Effector CD8-positive, alpha-beta T cell (primary cell): ENCODE data around the gene MET.

Source experiments
- DNase-seq: peaks from one replicate; lab custom pipeline; 2025; lab: John Stamatoyannopoulos, UW

MET gene

DNA sequence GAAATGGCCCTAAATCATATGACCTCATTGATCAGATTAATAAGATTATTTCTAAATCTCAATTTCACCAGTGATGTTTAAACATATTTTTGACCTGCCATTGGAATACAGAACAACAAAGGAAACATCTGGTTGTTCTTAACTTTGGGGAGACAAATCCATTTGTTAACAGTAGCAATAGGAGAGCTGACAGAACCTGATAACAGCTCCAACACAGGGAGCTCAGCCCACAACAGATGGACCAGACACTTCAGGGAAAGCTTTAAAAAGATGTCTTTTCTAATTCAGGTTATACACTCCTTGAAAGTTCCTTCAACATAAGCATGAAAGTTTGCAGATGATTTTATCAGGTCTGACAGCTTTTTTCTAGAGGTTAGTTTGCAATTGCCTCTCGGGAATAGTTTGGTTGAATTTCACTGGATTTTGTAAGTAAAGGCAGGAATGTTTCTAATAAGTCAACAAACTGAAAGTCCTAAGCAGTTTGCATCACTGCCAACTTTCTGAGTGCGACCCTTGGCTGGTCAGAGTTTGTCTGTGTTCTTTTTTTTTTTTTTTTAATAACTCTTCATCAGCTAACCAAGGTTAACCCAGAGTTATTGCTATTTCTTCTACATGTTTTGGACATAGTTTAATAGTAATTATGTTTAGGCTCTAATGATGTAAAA is 6.5 kb upstream of the MET start:
- DNase-seq = no peak

DNA sequence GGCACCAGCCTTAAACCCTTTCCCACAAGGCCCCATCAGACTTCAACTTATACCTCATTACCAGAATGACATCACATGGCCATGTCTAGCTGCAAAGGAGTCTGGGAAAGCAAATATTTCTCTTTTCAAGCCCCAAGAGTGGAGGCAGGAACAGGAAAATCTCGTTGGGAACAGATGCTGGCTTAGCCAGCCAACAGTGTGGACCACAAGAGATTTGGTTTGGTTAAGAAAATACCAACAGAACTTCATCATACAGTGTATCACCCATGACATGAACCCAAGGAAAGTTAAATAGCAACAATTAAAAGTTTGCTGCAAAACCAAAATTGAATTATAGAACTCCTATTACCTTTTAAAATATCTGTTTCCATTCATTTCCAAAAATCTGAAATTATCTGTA is 2.2 kb upstream of the MET start:
- no peak for DNase-seq

DNA sequence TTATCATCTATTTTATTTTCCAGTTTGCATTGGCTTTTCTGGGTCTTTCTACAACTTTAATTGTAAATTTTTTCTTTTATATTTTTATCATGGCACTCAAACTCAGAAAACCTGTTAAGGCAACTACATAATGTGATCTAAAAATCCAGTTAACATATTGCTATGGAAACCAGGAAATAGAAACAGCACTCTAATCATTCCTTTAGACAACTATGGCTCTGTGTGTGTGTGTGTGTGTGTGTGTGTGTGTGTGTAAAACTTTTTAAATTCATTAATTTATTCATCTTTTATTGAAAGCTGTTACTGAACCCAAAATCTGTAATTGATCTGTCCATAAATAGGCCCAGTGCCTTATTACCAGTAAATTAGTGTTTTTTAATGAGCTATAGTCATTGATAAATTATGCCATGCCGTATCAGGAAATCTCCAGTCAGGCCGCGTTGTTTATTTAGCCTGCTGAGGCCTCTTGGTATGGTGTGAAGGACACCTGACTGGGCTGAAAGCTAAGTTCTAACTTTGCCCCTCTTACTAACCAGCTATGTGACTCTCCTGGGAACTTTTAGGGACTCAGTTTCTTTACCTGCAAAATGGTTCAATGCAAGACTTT is 1.5 kb upstream of the MET start:
- DNase-seq = no peak

DNA sequence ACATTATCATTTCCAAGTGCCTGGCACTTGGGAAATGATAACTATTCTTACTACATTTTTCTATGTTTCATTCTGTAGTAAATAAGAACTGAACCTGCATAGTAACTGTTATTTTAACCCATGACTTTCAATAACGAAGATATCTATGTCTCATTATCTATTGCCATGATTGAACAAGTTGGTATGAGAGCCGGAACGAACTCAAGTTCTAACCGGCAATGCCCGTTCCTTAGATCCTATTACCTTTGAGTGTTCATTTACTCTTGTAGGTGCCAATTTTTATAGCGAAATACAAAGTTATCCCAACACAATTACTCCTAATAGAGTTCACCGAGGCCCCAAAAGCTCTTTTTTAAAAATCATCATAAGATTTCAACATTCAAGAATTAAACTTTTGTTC is 885 bp upstream of the MET start:
- no peak for DNase-seq

DNA sequence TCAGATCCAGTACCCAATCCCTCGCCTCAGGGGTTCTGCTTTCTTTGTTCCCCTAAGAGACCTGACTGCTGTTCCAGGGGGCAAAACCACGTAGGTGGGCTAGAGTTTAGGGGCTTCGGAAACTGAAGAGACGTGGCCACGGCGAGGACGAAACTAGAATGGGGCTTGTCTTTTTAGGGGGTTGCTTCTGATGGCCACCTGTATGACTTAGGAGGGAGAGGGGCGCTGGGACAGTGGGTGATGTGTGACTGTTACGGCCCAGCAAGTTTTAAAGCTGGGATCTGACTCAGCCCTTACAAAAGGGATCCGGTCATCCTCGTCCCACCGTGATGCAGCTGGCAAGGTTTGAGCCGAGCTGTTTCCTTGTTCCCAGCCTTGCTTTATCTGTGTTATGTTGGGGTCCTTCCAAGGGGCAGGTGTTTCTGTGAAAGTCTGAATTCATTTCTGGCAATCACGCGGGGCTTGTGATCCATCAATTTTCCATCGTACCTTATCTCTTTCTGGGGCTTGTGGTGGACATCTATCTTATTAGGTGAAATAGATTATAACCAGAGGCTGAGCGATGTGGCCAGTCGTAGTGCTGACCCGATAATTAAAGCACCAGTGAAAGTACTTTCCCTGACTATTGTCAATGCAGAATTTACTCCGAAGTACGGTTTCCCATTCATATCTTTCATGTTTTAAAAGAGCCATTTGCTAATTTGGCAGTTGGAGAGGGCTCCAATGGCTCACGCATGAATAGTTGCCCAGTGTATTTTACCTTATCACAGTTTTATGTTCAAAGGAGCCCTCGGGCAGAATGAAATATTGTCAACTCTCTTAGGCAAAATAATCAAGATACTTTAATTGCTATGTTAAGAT is 830 bp downstream of the MET start:
- no peak for DNase-seq

DNA sequence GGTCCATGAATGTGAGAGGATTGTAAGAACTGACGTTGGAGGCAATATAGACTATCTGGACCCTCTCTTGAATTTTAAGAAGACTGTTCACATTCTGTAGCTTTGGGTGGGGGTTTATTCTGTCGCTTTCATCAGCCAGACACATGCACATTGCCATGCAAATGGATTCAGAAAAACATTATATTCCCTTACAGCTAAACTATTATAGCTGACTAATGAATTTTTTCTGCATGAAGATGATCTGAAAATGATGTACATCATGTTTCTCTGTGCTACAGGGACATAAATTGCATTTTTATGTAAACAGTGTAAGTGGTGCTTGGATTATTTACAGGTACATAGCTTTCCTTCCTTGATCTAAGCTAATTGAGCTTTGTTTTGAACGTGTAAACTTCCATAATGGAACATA is 1.5 kb downstream of the MET start:
- DNase-seq = no peak

DNA sequence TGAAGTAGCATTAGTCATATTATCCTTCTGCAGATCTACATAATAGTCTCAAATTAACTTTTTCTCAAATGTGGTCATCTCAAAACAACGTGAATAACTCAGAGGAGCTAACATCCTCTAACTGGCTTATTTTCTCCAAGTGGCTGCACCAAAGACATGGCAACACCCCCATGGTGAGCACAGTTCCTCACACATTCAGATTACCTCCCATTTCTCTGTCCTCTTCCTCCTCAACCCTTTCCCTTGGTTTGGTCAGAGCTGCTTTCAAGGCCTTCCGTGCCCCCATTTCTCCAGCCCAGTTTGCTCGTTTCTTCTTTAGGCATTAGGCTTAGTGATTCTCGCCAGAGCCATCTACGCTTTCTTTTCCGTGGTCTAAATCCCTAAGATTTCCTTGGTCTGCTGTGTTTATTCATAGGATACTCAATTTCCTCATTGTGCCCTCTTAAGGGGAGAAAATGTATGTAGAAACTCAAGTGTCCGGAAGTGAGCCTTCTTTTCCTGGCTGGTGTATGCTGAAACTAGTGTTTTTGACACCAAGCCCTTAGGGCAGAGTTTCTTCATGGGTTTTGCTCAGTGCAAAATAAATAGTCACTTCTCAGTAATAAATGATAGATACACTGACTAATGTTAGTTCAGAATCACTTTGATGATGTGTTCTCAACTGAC is 2.6 kb downstream of the MET start:
- no peak for DNase-seq

DNA sequence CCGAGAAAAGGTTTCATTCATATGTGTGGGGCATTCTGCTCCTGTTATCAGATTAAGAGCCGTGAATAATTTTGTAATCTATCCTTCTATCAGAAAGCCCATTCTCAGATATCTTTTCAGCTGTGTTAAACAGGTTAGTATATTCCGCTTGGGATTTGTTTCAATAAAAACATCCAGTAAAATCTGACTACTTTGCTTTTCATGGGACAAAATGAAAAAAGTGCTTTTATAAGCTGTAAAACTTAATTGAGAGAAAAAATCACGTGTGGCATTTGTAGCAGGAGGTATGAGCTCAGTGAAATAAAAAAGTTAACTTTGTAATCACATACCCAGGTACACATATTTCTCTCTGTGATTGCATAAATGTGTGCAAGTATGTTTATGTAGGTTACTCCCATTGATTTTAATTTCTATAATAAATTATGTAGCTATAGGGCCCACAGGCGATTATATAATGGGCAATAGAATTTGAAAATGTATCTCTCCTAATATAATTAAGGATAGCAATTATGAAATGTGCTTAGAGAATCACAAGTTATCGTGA is 3.9 kb downstream of the MET start:
- DNase-seq = no peak

DNA sequence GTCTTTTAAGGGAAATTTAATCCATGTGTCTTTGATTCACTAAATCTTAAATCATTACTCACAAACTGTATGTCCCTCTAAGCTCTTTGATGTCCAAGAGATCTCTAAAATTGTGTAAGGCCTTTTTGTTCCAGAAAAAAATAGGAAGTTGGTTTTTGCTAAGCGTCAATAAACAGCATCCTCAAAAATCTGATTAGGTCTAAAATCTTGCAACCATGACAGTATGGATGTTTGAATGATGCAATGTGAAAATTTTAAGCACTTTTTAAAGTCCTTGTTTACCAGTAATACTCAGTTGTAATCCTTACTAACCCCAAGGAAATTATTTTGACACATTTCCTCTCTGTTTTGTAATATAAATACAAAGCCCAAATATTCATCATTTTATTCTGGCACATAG is 6.8 kb downstream of the MET start:
- no peak for DNase-seq

DNA sequence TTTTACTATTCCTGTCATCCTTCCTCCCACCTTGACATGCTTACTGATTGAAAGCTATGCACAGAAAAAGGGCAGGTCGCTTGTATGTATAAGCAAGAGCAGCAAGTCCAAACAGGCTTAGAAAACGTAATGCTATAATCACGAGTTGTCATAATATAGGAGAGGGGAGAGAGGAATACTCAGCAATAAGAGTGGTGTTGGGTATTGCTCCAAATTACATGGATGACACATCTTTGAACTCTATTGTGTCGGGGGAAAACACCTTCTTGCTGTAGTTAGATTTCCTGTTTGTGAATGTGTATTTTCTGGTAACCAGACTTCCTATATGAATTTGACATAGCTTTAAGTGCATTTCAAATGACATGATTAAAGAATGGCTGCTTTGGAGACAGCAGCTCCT is 7.5 kb downstream of the MET start:
- DNase-seq = no peak

DNA sequence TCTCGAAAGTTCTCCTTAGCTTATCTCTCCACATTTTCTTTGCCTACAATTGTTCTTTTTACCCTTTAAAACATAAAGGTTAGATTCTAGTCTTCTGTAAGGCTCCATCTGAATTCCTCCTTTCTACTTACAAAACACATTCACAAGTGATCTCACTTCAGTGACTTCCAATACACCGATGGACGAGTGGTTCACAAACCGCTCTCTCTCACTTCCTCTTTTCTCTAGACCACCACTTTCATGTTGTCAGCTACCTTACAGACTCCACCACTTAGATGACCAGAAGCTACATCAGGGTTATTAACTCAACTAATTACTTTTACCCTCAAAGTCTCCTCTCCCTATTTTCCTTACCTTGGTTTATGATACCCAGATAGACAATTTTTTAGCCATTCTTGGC is 11.8 kb downstream of the MET start:
- no peak for DNase-seq

DNA sequence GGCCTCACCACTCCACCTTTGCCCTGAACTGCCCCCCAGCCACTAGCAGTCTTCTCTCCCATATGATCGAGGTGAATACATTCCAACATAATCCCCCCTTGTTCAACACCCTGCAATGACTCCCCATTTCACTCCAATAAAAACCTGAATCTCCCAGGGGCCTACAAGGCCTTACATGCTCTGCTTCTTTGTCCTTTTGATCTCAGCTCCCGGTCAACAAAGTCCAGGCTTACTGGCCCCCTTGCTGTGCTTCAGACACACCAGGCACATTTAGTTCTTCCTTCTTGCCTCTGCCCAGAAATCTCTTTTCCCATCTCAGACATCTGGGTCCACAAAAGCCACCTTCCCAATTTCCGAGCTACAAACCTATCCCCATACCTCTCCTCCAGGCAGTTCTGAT is 14.0 kb downstream of the MET start:
- DNase-seq = no peak

DNA sequence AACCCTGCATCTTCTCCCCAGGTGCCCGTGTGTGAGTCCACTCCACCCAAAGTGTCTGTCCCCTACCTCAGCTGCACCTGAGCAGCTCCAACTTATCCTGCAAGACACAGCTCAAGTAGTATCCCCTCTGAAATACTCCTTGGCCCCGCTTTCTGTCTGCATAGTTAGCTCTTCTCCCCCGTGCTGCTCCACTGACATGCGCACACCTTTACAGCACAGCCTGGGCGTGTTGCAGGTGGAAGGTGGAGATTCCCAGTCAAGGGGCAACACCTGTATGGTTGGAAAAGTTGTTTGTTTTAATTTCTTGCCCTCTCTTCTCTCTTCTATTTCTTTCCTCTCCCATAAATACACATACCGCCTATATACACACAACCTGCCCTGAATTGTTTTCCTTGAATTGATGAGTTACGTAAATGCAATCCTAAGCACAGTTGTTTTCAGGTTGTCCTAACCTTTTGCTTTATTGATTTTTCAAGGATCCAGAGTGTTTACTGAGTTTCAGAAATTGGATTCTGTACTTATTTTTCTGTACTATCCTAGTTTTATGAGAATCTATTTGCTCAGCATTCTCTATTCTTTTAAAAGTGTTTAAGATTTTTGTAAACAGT is 14.9 kb downstream of the MET start:
- DNase-seq = no peak

DNA sequence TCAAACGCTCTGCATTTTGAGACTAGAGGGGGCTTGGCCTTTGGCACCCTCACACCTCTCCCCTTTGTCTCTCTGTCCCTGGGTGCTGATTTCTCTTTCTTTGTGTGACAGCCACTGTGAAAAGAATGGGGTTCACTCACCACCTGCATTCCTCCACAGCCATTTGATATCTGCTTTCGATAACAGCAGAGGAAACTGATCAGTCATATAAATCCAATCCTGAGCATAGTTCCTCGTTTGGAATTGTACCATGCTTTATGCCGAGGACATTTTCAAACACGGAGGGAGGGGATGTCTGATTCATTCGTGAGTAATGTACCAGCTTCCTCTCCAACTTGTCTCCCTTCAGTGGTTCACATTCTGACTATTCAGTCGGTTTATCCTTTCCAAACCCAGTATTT is 15.8 kb downstream of the MET start:
- no peak for DNase-seq

DNA sequence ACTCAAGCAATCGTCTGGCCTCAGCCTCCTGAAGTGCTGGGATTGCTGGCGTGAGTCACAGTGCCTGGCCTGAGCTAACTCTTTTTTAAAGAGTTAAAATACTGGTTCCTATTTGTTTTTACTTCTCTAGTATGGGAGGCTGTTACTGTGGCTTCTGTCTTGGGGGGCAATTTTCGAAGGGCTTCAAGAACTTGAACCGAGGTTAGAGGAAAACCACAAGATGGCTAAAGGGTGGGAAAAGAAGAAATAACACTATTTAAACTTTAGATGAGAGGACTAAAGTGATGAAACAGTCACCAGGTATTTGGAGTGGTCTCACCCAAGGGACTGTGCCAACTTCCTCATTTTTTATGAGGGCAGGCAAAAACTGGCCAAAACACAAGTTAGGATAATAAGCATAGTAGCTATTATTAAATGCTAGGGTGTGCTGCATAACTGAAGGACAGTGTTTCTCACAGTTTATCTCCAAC is 17.8 kb downstream of the MET start:
- DNase-seq = no peak

DNA sequence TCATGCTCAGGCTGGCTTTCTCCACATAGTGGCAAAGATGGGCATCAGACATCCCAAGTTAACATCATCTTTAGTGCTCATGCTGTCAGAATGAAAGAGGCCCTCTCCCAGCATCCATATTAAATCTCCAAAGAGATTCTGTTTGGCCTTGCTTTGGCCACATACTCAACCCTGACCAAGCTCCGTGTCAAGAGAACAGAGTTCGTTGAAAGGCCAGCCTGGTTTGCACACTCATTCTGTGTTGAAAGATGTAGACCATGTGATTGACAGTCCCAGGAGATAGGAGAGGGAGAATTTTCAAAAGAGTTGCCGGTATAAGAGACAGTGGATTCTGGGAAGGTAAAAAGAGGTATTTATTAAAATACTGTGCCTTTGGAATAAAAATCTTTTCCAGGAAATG is 19.7 kb downstream of the MET start:
- no peak for DNase-seq

DNA sequence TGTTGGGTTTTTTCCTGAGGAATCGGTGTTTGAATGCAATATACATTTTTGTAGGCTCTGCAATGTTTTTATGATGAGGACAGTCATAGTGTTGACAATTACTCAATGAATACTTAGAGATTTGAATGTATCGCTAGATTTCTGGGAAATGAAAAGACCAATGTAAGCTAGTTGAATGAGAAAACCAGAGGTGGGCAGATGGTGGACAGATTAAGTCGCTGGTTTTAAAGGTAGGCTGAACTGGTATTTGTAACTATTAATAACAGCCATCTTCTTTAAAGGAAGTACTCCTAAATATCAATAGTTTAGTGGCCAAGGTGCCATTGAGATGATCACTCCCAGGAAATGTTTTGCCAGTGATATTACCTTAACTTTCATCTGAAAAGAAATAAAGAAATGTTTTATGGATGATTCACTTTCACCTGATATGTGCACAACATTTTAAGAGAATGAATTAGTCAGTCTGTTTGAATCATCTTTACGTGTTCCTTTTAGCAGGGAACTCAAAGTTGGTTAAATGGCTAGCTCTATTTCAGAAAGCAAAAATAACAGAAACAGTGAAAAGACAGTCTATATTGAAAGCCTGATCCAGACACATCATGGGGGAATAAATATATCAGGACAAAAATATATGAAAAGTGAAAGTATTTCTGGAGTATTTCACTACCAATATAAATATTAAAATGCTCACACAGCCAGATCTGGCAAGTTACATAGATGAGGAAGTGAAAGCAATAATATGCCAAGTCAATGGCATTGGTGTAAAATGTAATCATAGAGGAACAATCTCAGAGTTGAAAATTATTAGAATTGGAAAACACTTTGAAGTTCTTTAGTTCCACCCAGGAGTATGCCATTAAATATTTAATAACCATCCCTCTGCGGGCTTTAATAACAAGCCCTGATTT is 20.7 kb downstream of the MET start:
- DNase-seq = no peak

DNA sequence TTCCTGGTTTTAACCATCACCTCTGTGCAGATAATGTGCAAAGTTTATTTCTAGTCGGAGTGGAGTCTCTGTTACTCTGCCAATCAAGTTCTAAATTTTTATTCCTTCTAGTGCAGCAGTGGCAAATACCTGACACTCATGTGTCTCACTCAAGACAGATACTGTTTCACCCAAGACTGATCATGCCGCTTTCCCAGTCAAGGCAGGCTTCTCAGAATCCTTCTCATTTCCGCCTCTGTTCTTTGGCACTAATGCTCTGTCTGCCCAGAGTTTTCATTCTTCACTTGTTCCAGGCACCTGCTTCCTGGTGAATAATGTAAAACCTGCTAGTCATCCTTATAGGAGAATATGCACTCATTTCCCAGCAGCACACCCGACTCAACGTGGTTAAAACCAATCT is 24.7 kb downstream of the MET start:
- DNase-seq = no peak

DNA sequence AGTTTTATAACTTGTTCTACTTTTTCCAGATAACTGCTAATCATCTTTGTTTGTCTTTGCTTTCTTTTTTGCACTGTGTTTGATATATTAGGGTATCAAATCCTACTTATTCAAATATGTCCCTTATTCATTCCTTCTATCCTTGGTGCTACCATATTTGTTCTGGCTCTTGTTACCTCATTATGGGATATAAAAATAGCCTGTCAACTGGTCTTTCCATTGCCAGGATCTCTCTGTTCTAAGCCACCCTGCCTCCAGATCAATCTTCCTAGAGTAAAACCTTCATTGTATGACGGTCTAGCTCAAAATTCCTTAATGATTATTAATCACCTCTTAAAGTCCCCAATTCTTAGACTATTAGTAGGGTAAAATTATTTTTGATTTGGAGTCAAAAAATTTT is 25.2 kb downstream of the MET start:
- no peak for DNase-seq

DNA sequence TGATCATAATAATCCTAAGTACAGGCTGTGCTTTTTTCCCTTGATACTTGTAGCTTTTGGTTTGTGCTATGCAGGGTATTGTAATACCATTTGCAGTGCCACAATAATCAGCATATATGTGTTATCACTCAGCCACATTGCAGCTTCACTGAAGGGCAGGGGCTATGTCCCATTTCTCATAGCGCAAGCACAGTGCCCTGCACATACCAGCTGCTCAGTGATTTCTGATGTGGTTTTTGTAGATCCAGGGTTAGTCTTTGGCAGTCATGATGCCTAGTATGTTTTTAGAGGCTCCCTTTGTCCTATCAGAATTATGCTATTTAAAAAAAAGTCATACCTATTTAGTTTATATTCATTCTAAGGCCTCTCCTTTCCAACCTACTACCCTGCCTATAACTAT is 25.8 kb downstream of the MET start:
- no peak for DNase-seq

DNA sequence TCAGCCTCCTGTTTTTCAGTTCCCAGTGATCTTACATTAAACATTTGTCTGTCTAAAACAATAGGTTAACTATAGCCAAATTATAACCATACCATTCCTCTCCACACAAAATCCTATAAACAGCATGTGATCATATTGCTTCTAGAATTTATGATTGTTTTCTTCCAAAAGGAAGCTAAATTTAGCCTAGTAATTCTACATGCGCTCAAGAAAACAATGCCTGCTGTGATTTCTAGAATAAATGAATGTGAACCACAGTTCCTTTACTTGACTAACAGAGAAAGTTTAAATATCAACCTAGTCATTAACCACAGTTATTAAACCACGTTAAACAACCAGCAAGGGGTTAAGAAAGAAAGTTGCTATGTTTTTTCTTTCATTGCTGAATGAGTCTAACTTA is 26.4 kb downstream of the MET start:
- no peak for DNase-seq
